Gastrocnemius medialis (tissue), 4 donors: ENCODE measurements around the gene PIM3. TPM values are rescaled to one million over a fixed set of nuclear protein-coding genes. Genes with fewer than 3 reads are reported as not detected.

Experiments used
- ATAC-seq, 2 donors: fragments of 150-250 bp; one replicate each; pipeline ENCODE4 v1.9.1; 2016
- DNase-seq, 2 donors: peaks; one replicate each; pipeline ENCODE4 v3.0.0-alpha.2; 2019
- H3K27ac ChIP-seq, 4 donors: fragments of 200-600 bp; sonication (generic); 1 replicate in 1 of 4; 2 replicates in 3 of 4; pipeline ENCODE4 v1.5.1; 2016 to 2018; ENCODE audit warnings: mild to moderate bottlenecking in 2 of 4, moderate library complexity in 1 of 4
- H3K27me3 ChIP-seq, 3 donors: fragments of 200-600 bp; sonication (generic) in 2 of 3; 1 replicate in 1 of 3; 2 replicates in 2 of 3; pipeline versions ENCODE4 v1.5.1 to v1.6.0; 2016 to 2019; ENCODE audit warnings: mild to moderate bottlenecking in 1 of 3, moderate library complexity in 1 of 3
- H3K36me3 ChIP-seq, 2 donors: fragments of 200-600 bp; sonication (generic) in 1 of 2; one replicate each; pipeline ENCODE4 v1.5.1; 2017 to 2018
- H3K4me1 ChIP-seq, 2 donors: fragments of 200-600 bp; sonication (generic) in 1 of 2; one replicate each; pipeline ENCODE4 v1.5.1; 2016 to 2017; ENCODE audit warnings: mild to moderate bottlenecking in 2 of 2
- H3K4me3 ChIP-seq, 4 donors: fragments of 200-600 bp; sonication (generic) in 3 of 4; 1 replicate in 1 of 4; 2 replicates in 3 of 4; pipeline ENCODE4 v1.5.1; 2016 to 2019; ENCODE audit warnings: mild to moderate bottlenecking in 2 of 4
- H3K9me3 ChIP-seq, 3 donors: fragments of 200-600 bp; sonication (generic) in 2 of 3; 1 replicate in 1 of 3; 2 replicates in 2 of 3; pipeline ENCODE4 v1.5.1; 2016 to 2019
- POLR2A ChIP-seq, 2 donors: fragments of 450-650 bp; IDR thresholded peaks; one replicate each; pipeline ENCODE4 v1.6.1; 2017; ENCODE audit warnings: antibody characterized with exemption in 2 of 2, mild to moderate bottlenecking in 2 of 2, moderate library complexity in 2 of 2
- in situ Hi-C, 4 donors: fragments of 200-750 bp; cut with MboI; loops; one replicate each; pipeline versions ENCODE4 v1.15.0 to v1.8.0; 2017; ENCODE audit warnings: low sequenced_read_pairs in 4 of 4
- intact Hi-C: fragments of 100-400 bp; cut with DNase I; formaldehyde crosslinking; loops from one replicate; pipeline ENCODE4 v1.15.1; 2023; ENCODE audit warnings: low total_unique reads
- total RNA-seq, 4 donors: library from RNA; depleted of rRNA; stranded (reverse); fragments of >200 nt; gene quantifications; one replicate each; pipeline versions ENCODE4 v1.1.0 to v1.2.3, GENCODE V29; 2016
- TF ChIP-seq, protein P1 (sequence below), 5 experiments: fragments of 450-650 bp in 3 of 5; fragments of 200-600 bp in 2 of 5; sonication (generic) in 2 of 5; IDR thresholded peaks in 4 of 5; conservative IDR thresholded peaks in 1 of 5; 1 replicate in 4 of 5; 2 replicates in 1 of 5; pipeline ENCODE4 v1.5.1; 2016 to 2019; ENCODE audit warnings: antibody characterized with exemption in 5 of 5, mild to moderate bottlenecking in 3 of 5, moderate library complexity in 3 of 5

PIM3 gene
- total RNA-seq, 4 donors from 2014 or later: 165 to 327 (median 188) TPM

- Histone ChIP-seq H3K36me3 (no peaks in the 10 kb centered on the region), H3K9me3 (no peaks in the 10 kb centered on the region), H3K4me1 (no peaks in the 10 kb centered on the region), H3K27ac (no peak overlapping the region), H3K27me3 (peaks cover 3 to 19% (median 15%) of the 10 kb centered on the region in 3 donors), H3K4me3 (no peak overlapping the region)
- TF ChIP-seq POLR2A (IDR thresholded peaks at IDR 0.05): no peak
- TF ChIP-seq, protein P1, sequence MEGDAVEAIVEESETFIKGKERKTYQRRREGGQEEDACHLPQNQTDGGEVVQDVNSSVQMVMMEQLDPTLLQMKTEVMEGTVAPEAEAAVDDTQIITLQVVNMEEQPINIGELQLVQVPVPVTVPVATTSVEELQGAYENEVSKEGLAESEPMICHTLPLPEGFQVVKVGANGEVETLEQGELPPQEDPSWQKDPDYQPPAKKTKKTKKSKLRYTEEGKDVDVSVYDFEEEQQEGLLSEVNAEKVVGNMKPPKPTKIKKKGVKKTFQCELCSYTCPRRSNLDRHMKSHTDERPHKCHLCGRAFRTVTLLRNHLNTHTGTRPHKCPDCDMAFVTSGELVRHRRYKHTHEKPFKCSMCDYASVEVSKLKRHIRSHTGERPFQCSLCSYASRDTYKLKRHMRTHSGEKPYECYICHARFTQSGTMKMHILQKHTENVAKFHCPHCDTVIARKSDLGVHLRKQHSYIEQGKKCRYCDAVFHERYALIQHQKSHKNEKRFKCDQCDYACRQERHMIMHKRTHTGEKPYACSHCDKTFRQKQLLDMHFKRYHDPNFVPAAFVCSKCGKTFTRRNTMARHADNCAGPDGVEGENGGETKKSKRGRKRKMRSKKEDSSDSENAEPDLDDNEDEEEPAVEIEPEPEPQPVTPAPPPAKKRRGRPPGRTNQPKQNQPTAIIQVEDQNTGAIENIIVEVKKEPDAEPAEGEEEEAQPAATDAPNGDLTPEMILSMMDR (IDR thresholded peaks at IDR 0.05 in 4 of 5, conservative IDR thresholded peaks at IDR 0.05 in 1 of 5): no peak
- ATAC-seq (no peak), DNase-seq (no peak)
- in situ Hi-C loops: no loop called here
- intact Hi-C loops: no loop called here
These were observed 44.3 kb downstream of the PIM3 start for GRCh38 chr22:50004918-50005317.

GRCh38 chr22:50007057-50007511 lies 46.5 kb downstream of the PIM3 start:
- in situ Hi-C loops: no loop called here
- no peak for DNase-seq
- Histone ChIP-seq H3K4me3 (no peak overlapping the region), H3K36me3 (no peaks in the 10 kb centered on the region), H3K27me3 (peaks cover 22 to 27% (median 26%) of the 10 kb centered on the region in 3 donors), H3K9me3 (no peaks in the 10 kb centered on the region), H3K27ac (no peak overlapping the region), H3K4me1 (no peaks in the 10 kb centered on the region)
- intact Hi-C loops: no loop called here
- no peak for ATAC-seq
- TF ChIP-seq POLR2A (IDR thresholded peaks at IDR 0.05): no peak
- TF ChIP-seq, protein P1 (IDR thresholded peaks at IDR 0.05 in 4 of 5, conservative IDR thresholded peaks at IDR 0.05 in 1 of 5): no peak

GRCh38 chr22:50008151-50009040 lies 47.8 kb downstream of the PIM3 start:
- no peaks in the 10 kb centered on the region for H3K9me3 ChIP-seq
- H3K36me3 ChIP-seq: no peaks in the 10 kb centered on the region
- H3K27ac ChIP-seq: no peak overlapping the region
- in situ Hi-C loops (no loop called here), intact Hi-C loops (no loop called here)
- TF ChIP-seq, protein P1 (IDR thresholded peaks at IDR 0.05 in 4 of 5, conservative IDR thresholded peaks at IDR 0.05 in 1 of 5): no peak
- no peak for TF ChIP-seq POLR2A (IDR thresholded peaks at IDR 0.05)
- no peaks in the 10 kb centered on the region for H3K4me1 ChIP-seq
- DNase-seq: no peak
- H3K27me3 ChIP-seq: peaks cover 35 to 40% (median 35%) of the 10 kb centered on the region in 3 donors
- ATAC-seq: no peak
- no peak overlapping the region for H3K4me3 ChIP-seq

- Histone ChIP-seq H3K27ac (no peak overlapping the region), H3K4me3 (no peak overlapping the region), H3K9me3 (no peaks in the 10 kb centered on the region), H3K4me1 (no peaks in the 10 kb centered on the region), H3K36me3 (no peaks in the 10 kb centered on the region), H3K27me3 (peaks cover 42 to 49% (median 43%) of the 10 kb centered on the region in 3 donors)
- in situ Hi-C loops (no loop called here), intact Hi-C loops (no loop called here)
- no peak for ATAC-seq
- no peak for TF ChIP-seq POLR2A (IDR thresholded peaks at IDR 0.05)
- DNase-seq: no peak
These were observed 48.7 kb downstream of the PIM3 start for GRCh38 chr22:50009251-50009650.
